HG02943 (cell line): ENCODE data around the gene RAB35.

ENCODE experiments used
- ATAC-seq: cut with Tn5 transposase; IDR thresholded peaks from one replicate; pipeline ENCODE4 v1.9.1; 2021; ENCODE audit warnings: mild to moderate bottlenecking, low read depth, moderate library complexity; ENCODE audit not compliant: unreplicated experiment

RAB35 gene

GRCh38 chr12:120116441-120116791 lies at the start of gene RAB35:
TSS of gene RAB35 (minus strand) at chr12:120116753. CDS start at chr12:120116650, 103 bp downstream.
- ATAC-seq, result peak; percentile 1

GRCh38 chr12:120164293-120164692 lies 47.7 kb upstream of the RAB35 start:
- no peak for ATAC-seq

GRCh38 chr12:120162763-120163162 lies 46.2 kb upstream of the RAB35 start:
- no peak for ATAC-seq

GRCh38 chr12:120161852-120162251 lies 45.3 kb upstream of the RAB35 start:
- ATAC-seq, result no peak

DNA sequence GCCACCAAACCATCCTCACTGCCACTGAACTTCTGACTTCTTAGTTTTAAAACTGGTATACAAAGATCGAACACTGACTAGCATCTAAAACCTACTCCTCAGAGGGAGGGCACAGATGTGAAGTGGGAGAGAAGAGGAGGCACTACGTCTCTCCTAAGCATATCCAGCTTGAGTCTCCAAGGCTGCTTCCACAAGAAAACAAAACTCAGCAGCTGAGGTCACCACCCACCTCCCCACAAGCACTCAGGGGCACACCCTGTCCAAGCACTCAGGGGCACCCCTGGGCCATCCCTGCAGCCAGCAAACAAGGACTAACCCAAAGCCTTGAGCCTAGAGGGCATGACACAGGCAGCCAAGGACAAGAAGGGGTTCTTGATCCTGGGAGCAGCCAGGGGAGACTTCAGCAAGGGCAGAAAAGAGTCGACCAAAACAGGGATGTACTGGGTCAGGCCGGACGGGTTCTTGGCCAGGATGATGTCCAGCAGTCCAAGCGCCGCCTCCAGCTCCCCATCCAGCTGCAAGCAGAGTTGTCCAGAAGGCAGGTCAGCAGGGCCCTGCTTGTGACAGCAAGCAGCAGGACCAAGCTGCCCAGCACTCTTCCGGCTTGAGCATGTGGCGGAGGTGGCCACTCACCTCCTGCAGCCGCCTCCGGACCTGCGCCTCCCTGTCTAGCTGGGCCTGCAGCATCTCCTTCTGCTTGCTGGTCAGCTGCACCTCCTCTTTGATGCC lies 43.1 kb upstream of the RAB35 start:
- ATAC-seq, result no peak

DNA sequence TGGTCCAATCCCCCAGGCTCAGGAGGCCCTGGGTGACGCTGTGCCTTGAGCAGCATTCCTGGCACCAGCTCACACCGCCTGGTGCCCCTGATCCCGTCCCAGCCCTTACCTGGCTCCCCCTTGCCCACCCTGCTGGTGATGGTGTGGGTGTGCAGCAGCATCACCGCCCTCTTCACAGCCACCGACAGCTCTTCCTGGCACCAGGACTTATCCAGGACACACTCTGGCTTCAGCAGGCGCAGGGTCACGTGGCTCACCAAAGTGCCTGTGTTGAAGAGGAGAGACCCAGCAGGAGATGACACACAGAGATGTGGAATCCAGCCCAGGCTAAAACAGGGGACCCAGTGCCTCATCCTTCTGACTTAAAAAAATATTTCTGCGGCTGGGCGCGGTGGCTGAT lies 41.8 kb upstream of the RAB35 start:
- ATAC-seq, result no peak

GRCh38 chr12:120157678-120158077 lies 41.1 kb upstream of the RAB35 start:
- no peak for ATAC-seq

- no peak for ATAC-seq
Observed at GRCh38 chr12:120156315-120157259, 40.0 kb upstream of the RAB35 start.

GRCh38 chr12:120155072-120155471 lies 38.5 kb upstream of the RAB35 start:
- ATAC-seq, result no peak

DNA sequence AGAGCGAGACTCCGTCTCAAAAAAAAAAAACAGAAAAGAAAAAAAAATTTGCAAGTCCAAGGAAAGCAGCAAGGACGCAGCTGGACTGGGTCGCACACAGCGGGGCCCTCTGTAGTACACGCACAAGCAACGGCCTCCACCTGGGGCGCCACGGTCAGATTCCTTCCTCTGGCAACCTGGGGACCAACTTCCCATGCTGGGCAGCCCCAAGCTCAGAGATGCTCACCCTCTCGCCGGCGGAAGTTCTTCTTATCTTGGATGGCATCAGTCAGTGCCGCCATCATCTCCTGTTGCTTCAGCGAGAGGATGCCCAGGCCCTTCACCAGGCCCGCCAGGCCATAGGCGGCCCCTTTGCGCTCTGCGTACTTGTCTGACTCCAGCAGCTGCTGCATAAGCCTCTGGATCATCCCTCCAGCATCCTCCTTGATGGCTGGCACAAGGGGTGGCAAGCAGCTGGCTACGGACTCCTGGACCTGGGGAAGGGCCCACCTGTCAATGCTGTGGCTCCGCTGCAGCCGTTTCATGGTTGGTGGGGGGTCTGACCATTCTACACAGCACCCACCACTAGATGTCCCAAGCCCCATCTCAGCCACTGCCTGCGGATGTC lies 34.5 kb upstream of the RAB35 start:
- ATAC-seq, result no peak

DNA sequence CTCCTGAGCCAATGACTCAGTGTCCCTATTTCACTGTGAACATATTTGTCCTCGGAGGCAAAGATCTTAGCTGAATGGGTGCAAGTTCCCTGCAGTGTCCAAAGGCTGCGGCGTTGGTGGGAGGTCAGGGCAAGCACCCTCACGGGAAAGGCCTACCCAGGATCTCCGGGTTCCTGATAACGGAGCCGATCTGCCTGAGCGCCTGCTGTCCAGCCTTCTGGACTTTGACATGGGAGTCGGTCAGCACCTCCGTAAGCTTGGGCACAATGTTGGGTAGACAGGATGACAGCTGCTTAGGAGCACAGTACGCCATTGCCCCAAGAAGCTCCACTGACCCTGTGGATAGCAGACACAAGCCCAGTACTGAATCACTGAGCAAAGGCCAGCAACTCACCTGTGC lies 31.5 kb upstream of the RAB35 start:
- ATAC-seq, result no peak

DNA sequence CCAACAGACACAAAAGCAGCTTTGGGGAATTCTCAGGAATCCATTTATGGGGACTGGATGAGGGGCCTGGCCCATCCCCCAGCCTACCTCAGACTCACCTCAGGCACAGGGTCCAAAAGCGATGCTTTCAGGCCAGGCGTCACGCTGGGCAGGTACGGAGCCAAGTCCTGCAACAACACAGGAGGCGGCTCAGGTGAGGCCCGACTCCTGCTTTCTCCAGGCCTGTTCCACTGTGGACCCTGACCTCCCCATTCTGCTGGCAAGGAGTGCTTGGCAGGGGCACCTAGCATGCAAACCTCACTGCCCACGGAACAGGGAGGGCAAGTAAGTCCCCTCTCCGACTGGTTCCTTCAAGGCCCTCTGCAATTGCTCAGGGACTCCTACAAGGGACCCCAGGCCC lies 28.6 kb upstream of the RAB35 start:
- no peak for ATAC-seq

DNA sequence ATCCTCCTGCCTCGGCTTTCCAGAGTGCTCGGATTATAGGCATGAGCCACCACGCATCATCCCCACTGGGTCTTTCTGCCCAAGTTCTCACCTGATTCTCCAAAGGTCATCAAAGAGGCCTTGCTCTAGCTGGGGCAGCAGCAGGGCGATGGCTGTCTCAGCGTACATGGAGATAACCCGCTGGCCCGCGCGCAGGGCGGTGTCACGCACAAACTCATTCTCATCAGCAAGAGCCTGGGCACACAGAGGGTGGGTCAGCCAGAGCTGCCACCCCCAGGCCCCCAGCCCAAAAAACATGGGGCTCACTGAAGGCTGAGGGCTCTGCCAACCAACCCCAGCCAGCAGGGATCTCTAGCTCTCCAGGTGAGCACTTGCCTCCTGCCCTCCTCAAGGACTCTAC lies 27.7 kb upstream of the RAB35 start:
- no peak for ATAC-seq

DNA sequence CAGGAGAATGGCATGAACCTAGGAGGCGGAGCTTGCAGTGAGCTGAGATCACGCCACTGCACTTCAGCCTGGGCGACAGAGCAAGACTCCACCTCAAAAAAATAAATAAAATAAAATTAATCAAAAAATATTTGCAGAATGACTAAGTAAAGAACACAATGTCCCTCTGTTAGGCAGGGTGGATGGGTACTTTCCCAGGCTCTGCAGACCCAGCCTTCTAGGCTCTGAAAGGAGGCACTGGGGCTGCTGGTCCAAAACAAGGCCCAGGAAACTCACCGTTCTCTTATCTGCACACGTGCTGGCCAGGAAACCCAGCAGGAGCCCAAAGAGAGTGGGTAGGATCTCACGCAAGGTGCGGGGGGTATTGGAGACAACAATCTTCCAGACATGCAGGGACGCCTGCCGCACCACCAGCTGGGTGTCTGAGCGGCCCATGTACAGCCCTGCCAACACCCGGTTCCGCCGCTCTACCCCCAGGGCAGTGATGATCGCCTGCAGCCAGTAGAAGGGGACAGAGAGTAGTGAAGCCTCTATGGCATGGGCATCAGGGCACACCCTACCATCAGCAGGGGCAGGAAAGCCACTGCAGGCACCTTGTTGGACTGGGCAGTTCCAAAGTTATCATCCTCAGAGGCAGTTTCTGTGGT lies 25.8 kb upstream of the RAB35 start:
- no peak for ATAC-seq

DNA sequence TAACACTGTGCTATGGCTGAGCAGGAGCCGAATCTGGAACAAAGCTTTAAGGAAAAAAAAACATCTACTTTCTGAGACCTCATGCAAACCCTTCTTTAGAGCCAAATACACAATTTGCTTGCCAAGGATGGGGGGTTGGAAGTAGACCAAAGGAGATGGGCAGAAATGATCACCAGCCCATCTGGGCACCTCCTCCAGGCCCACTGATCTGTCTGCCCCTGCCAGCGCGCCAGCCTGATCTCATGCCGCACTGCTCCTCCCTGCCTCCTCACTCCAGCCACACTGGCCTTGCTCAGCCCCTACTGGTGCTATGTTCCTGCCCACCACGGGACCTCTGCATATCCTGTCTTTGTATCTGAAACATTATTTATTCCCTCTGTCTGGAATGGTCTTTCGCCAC lies 24.8 kb upstream of the RAB35 start:
- no peak for ATAC-seq

- no peak for ATAC-seq
Observed at GRCh38 chr12:120140603-120141002, 24.1 kb upstream of the RAB35 start.

GRCh38 chr12:120139958-120140357 lies 23.4 kb upstream of the RAB35 start:
- no peak for ATAC-seq

DNA sequence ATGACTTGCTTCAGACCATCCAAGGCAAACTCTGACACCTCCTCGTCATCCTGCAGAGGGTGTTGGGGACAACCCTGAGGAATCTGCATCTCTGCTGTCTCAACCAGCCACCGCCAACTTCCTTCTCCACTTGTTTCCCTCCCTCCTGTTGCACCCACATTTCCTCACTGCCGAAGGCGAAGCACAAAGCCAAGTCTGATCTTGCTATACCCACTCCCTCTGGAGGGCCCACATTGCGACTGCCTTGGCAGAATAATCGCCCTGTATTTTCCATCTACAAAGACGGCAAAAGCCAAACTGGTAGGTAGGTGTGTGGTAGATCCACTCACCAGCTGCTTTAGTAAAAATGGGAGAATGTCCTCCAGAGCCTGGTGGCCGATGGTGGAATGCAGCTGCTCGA lies 21.8 kb upstream of the RAB35 start:
- no peak for ATAC-seq

DNA sequence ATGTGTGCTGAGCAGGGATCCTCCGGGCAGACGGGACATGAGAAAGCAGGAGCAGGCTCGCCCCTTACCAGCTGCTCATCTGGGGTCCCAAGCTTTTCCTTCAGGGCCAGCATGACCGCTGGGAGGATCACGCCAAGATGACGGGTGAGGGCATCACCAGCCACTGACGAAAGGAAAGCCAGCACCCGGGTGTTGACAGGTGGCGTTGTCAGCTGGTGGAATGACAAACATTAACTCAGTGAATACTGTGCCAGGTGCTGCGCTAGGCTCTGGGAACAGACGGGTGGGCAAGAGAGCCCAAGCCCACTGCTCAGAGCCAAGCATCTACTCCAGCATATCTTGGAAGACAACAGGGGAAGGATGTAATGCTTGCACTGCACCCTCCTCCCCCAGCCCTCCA lies 21.3 kb upstream of the RAB35 start:
- ATAC-seq, result no peak

GRCh38 chr12:120136093-120136770 lies 19.7 kb upstream of the RAB35 start:
- no peak for ATAC-seq
